ENCODE data around the gene NUTM2D.
"Not testable (repeated sequence)": the region's sequence is repeated elsewhere in the genome, so short reads cannot be mapped to it uniquely, and the experiment has no call there.

Gene NUTM2D

GRCh38 chr10:87374091-87374490 lies 16.5 kb downstream of the NUTM2D start:
- not testable (repeated sequence) for DNase-seq

- DNase-seq, result not testable (repeated sequence)
Measured at GRCh38 chr10:87379115-87379514, 21.6 kb downstream of the NUTM2D start.

- not testable (repeated sequence) for DNase-seq
Measured at GRCh38 chr10:87383149-87383857, 25.8 kb downstream of the NUTM2D start.

DNA sequence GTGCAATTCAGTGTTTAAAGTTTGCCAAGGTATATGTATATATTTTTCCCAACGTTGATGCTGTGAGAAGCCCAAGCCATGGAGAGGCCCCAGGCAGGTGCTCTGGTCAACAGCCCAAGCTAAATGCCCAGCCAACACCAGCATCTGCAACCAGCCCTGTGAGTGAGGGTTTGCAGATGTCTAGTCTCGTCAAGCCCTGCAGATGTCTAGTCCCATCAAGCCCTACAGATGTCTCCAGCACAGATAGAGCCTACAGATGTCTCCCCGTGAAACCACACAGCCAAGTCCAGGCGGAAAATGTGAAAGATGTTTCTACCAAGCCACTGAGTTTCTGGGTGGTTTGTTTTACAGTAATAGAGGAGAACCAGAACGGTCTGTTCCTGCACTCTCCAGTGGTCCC lies 26.7 kb downstream of the NUTM2D start:
- not testable (repeated sequence) for DNase-seq

DNA sequence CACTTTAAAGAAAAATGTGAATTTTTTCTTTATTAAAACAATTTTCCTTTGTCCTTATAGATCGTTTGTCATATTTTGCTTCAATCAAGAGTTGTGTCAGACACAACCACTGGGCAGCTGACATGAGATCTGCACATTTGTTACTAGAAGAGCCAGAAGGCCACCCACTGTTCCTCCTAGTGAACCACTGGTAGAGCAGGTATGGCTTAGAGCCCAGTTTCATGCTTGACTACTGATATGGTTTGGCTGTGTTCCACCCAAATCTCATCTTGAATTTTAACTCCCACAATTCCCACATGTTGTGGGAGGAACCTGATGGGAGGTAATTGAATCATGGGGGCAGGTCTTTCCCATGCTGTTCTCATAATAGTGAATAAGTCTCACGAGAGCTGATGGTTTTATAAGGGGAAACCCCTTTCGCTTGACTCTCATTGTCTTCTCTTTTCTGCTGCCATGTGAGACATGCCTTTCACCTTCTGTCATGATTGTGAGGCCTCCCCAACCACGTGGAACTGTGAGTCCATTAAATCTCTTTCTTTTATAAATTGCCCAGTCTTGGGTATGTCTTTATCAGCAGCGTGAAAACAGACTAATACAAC lies 28.3 kb downstream of the NUTM2D start:
- not testable (repeated sequence) for DNase-seq

DNA sequence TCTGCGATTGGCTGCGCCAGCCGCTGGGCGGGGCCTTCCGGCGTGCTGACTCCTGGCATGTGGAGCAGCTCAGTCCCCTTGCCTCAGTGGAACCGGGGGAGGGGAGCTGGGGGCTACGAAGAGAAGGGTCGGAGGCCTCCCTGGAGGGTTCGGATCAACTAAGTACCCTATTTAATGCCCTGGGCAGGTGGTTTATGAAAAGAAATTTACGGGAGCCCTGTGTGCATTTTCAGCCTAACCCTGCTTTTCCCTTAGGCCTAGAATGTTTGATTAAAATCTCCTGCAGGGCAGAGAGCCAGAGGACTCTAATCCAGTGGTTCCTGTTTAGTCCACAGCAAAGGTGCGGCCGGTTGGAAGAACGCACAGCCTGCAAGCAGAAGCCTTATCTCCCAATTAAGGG lies 33.8 kb downstream of the NUTM2D start:
- not testable (repeated sequence) for DNase-seq

- DNase-seq, result not testable (repeated sequence)
Measured at GRCh38 chr10:87396206-87396605, 38.7 kb downstream of the NUTM2D start.

- DNase-seq, result not testable (repeated sequence)
Measured at GRCh38 chr10:87398436-87398835, 40.9 kb downstream of the NUTM2D start.

DNA sequence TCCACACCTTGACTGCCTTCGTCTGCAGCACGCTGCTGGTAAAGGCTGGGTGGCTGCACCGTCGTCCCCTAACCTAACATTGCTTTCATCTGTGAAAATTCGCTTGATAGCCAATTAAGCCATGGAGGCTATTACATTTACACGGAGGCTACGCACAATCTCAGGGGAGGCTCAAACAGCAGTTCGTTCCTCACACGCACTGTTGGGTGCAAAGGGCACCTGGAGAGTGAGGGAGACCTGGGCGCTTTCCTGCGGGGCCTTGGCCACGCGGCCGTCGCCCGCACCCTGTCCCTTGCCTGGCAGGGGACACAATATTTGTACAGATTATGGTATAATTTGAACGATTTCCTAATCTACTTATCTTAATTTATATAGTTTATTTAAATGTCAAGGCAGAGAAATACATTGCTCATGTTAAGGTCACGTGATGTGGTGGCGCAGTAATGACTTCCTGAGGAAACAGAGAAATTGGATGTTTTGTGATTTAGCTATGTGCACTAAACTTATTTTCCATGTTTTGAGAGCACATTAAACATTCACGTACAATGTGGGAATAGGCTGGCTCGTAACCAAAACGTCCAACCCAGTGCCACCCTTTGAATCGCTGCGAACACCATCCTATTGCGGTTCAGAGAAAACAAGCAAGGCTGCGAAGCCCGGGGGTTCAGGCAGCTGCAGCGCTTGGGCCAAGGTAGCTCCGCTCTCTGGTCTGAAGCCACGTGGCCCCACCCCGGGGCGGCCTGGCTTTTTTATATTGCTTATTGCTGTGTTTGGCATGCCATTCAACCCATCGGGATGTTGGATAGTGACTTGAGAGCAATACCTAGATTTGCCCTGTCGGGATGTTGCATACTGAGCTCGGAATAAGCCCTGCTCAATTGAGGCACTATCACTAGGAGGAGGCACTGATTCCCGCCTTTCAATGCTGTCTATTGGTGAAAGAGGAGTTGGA lies 50.2 kb downstream of the NUTM2D start:
- DNase-seq, result not testable (repeated sequence)

- DNase-seq, result not testable (repeated sequence)
Measured at GRCh38 chr10:87413921-87414320, 56.4 kb downstream of the NUTM2D start.
